Stomach (tissue), 9 donors: ENCODE measurements around the gene CFAP77. TPM values are rescaled to one million over a fixed set of nuclear protein-coding genes. Genes with fewer than 3 reads are reported as not detected.

Experiments
- DNase-seq, 2 donors: peaks; one replicate each; pipeline versions ENCODE4 v3.0.0 to v3.0.0-alpha.2; 2013 to 2019
- H3K27ac ChIP-seq, 5 donors: fragments of 200-600 bp in 4 of 5; sonication (generic) in 4 of 5; one replicate each; pipeline ENCODE4 v1.5.1; 2013 to 2019; ENCODE audit warnings: mild to moderate bottlenecking in 1 of 5, moderate library complexity in 1 of 5
- H3K27me3 ChIP-seq, 3 donors: fragments of 200-600 bp; sonication (generic); one replicate each; pipeline ENCODE4 v1.5.1; 2017 to 2019; ENCODE audit warnings: mixed run types in 1 of 3
- H3K36me3 ChIP-seq, 4 donors: fragments of 200-600 bp; sonication (generic); 1 replicate in 3 of 4; 2 replicates in 1 of 4; pipeline ENCODE4 v1.5.1; 2016 to 2019
- H3K4me1 ChIP-seq, 4 donors: fragments of 200-600 bp; sonication (generic); one replicate each; pipeline ENCODE4 v1.5.1; 2016 to 2019
- H3K4me3 ChIP-seq, 4 donors: fragments of 200-600 bp; sonication (generic) in 3 of 4; one replicate each; pipeline ENCODE4 v1.5.1; 2016 to 2019; ENCODE audit warnings: mild to moderate bottlenecking in 1 of 4
- H3K9me3 ChIP-seq, 4 donors: fragments of 200-600 bp; sonication (generic); one replicate each; pipeline ENCODE4 v1.5.1; 2016 to 2019
- EP300 ChIP-seq: sonication (generic); formaldehyde crosslinking; IDR thresholded peaks from one replicate; pipeline ENCODE4 v1.6.1; 2017; ENCODE audit warnings: antibody characterized with exemption
- POLR2A ChIP-seq, 4 donors: fragments of 450-650 bp; IDR thresholded peaks; one replicate each; pipeline ENCODE4 v1.6.1; 2016; ENCODE audit warnings: antibody characterized with exemption in 4 of 4, control low read depth in 2 of 4, mild to moderate bottlenecking in 1 of 4, moderate library complexity in 1 of 4
- POLR2AphosphoS5 ChIP-seq, 3 donors: sonication (generic); formaldehyde crosslinking; IDR thresholded peaks; one replicate each; pipeline ENCODE4 v1.6.1; 2016; ENCODE audit warnings: antibody characterized with exemption in 3 of 3
- WGBS, 5 donors: extraction: QIAGEN DNeasy Blood & Tissue Kit in 3 of 5; methylation state at CpG; one replicate each; pipeline versions ENCODE4 v1.1.5 to v1.1.7; 2013 to 2018; 5-methylcytosine and 5-hydroxymethylcytosine counted together
- intact Hi-C: fragments of 100-400 bp; cut with DNase I; formaldehyde crosslinking; loops from one replicate; pipeline ENCODE4 v1.15.1; 2023; ENCODE audit warnings: low total_unique reads
- polyA plus RNA-seq, 3 donors: library from polyadenylated mRNA; stranded (reverse); fragments of 200-250 nt; gene quantifications; one replicate each; pipeline ENCODE4 v1.2.3, GENCODE V29; 2013
- total RNA-seq, 5 donors: library from RNA; depleted of rRNA; stranded (reverse); fragments of >200 nt; gene quantifications; one replicate each; pipeline versions ENCODE4 v1.1.0 to v1.2.3, GENCODE V29; 2014 to 2016
- TF ChIP-seq, protein P1 (sequence below), 7 experiments: fragments of 450-650 bp in 4 of 7; fragments of 200-600 bp in 3 of 7; sonication (generic) in 3 of 7; IDR thresholded peaks; one replicate each; pipeline ENCODE4 v1.5.1; 2016 to 2019; ENCODE audit warnings: antibody characterized with exemption in 7 of 7, control low read depth in 2 of 7, mild to moderate bottlenecking in 1 of 7
- donor health status: healthy with polysubstance abuse.
- donor health status: Bipolar disorder and iron deficiency.
- donor health status: healthy.

The CFAP77 gene
- total and polyA plus RNA-seq, 8 donors: not detected

DNA sequence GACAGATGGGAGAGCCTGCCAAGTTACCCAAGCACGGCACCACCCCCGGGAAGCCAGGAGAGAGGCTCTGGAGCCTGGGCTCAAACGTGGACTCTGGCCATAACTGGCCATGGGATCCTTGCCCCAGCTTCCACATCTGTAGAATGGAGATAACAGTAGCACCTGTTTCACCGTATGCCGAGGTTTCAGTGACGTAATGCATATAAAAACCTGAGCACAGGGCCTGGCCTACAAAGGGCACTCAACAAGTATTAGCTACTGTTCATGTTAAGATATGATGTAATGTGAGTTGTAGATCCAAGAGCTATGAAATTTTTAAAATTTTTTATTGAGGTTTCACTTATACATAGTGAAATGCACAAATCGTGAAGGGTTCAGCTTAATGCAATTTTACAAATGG, 90.2 kb downstream of the CFAP77 start:
- intact Hi-C loops: no loop called here
- TF ChIP-seq EP300 (no peak), POLR2AphosphoS5 (IDR thresholded peaks at IDR 0.05) (no peak)
- TF ChIP-seq, protein P1, sequence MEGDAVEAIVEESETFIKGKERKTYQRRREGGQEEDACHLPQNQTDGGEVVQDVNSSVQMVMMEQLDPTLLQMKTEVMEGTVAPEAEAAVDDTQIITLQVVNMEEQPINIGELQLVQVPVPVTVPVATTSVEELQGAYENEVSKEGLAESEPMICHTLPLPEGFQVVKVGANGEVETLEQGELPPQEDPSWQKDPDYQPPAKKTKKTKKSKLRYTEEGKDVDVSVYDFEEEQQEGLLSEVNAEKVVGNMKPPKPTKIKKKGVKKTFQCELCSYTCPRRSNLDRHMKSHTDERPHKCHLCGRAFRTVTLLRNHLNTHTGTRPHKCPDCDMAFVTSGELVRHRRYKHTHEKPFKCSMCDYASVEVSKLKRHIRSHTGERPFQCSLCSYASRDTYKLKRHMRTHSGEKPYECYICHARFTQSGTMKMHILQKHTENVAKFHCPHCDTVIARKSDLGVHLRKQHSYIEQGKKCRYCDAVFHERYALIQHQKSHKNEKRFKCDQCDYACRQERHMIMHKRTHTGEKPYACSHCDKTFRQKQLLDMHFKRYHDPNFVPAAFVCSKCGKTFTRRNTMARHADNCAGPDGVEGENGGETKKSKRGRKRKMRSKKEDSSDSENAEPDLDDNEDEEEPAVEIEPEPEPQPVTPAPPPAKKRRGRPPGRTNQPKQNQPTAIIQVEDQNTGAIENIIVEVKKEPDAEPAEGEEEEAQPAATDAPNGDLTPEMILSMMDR (IDR thresholded peaks at IDR 0.05): no peak
- WGBS, 5 donors: 71 to 83% (median 77%) methylated on average over 7 of the region's 7 CpGs
- no peaks in the 10 kb centered on the region for H3K4me1 ChIP-seq
- H3K9me3 ChIP-seq: peaks cover 0 to 4% (median under 1%) of the 10 kb centered on the region in 4 donors
- DNase-seq: no peak
- peaks cover 0 to 69% (median 11%) of the 10 kb centered on the region in 3 donors for H3K27me3 ChIP-seq
- H3K4me3 ChIP-seq: no peak overlapping the region
- no peak overlapping the region for H3K27ac ChIP-seq
- H3K36me3 ChIP-seq: no peaks in the 10 kb centered on the region

DNA sequence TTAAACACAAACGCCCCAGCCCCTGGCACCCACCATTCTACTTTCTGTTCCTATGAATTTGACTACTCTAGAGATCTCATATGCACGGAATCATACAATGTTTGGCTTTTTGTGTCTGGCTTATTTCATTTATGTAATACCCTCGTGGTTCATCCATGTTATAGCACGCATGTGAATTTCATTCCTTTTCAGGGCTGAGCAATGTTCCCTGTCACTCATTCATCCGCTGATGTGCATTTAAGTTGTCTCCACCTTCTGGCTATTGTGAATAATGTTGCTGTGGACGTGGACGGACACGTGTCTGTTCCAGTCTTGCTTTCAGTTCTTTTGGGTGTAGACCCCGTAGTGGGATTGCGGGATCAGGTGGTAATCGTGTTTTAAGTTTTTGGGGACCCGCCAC, 92.5 kb downstream of the CFAP77 start:
- no peak for TF ChIP-seq POLR2A (IDR thresholded peaks at IDR 0.05)
- no peak for TF ChIP-seq POLR2AphosphoS5 (IDR thresholded peaks at IDR 0.05)
- TF ChIP-seq EP300: no peak
- TF ChIP-seq, protein P1 (IDR thresholded peaks at IDR 0.05): no peak

DNA sequence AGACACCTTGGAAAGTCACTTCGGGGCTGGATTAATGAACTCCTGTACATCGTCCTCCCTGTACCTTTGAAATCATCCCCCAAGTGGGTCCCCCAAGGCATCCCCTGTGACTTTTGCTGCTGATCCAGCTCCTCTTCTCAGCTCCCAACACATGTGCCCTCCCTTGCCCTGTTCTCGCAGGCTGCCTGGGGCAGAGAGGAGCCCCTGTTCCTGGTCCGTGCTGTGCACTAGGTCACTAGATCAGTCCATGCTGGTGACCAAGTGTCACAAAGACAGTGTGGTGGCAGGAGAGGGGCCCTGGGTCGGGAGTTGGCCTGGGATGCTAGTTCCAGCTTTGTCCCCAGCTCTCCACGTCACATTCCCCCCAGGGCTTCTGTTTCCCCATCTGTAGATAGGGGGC, 93.1 kb downstream of the CFAP77 start:
- intact Hi-C loops: no loop called here
- no peak for DNase-seq
- H3K27me3 ChIP-seq: peaks cover 3 to 83% (median 17%) of the 10 kb centered on the region in 3 donors
- TF ChIP-seq POLR2AphosphoS5 (IDR thresholded peaks at IDR 0.05) (no peak), EP300 (no peak), POLR2A (IDR thresholded peaks at IDR 0.05) (no peak)
- TF ChIP-seq, protein P1 (IDR thresholded peaks at IDR 0.05): no peak
- no peaks in the 10 kb centered on the region for H3K36me3 ChIP-seq
- H3K4me3 ChIP-seq: no peak overlapping the region
- no peak overlapping the region for H3K27ac ChIP-seq
- 62 to 78% (median 73%) methylated on average over 6 of the region's 6 CpGs for WGBS, 5 donors
- no peaks in the 10 kb centered on the region for H3K9me3 ChIP-seq
- peaks cover 0 to 8% (median 0%) of the 10 kb centered on the region in 4 donors for H3K4me1 ChIP-seq

More for the DNA sequence above, 92.5 kb downstream of the CFAP77 start:
- no peaks in the 10 kb centered on the region for H3K36me3 ChIP-seq
- intact Hi-C loops: no loop called here
- no peak overlapping the region for H3K27ac ChIP-seq
- DNase-seq: no peak
- H3K27me3 ChIP-seq: peaks cover 3 to 83% (median 17%) of the 10 kb centered on the region in 3 donors
- WGBS, 5 donors: 84 to 90% (median 89%) methylated on average over 12 of the region's 12 CpGs
- no peak overlapping the region for H3K4me3 ChIP-seq
- no peaks in the 10 kb centered on the region for H3K9me3 ChIP-seq
- peaks cover 0 to 4% (median 0%) of the 10 kb centered on the region in 4 donors for H3K4me1 ChIP-seq

DNA sequence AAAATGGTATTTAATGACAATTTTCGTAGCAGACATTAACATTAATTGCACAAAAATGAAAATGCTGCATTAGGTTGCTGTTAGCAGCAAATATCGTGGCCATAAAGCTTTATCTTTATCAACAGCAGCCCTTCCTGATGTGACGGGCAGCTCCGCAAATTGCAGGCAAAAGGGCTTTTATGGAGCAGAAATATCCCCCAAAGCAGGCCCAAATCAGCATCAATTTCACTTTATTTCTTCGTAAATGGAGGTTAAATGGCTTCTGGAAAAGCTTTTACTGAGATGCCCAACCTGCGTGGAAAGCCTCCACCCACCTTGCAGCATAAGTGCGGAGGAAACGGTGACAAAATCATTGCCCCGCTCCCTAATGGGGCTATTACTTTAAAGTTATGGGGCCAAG, 94.5 kb downstream of the CFAP77 start:
- intact Hi-C loops: no loop called here
- H3K4me3 ChIP-seq: no peak overlapping the region
- 49 to 61% (median 57%) methylated on average over 9 of the region's 9 CpGs for WGBS, 5 donors
- no peaks in the 10 kb centered on the region for H3K9me3 ChIP-seq
- H3K27ac ChIP-seq: no peak overlapping the region
- TF ChIP-seq, protein P1 (IDR thresholded peaks at IDR 0.05): no peak
- no peak for TF ChIP-seq POLR2AphosphoS5 (IDR thresholded peaks at IDR 0.05)
- no peak for TF ChIP-seq POLR2A (IDR thresholded peaks at IDR 0.05)
- TF ChIP-seq EP300: no peak
- H3K4me1 ChIP-seq: peaks cover 0 to 8% (median 0%) of the 10 kb centered on the region in 4 donors
- no peak for DNase-seq
- H3K27me3 ChIP-seq: peaks cover 3 to 84% (median 26%) of the 10 kb centered on the region in 3 donors
- H3K36me3 ChIP-seq: no peaks in the 10 kb centered on the region
